ENCODE measurements around the gene NAPG.

- TF ChIP-seq CTCF (IDR thresholded peaks at IDR 0.05; ENCODE audit: low read depth, low read length), result no peak
- no peak for TF ChIP-seq EZH2phosphoT487 (IDR thresholded peaks at IDR 0.05; ENCODE audit: low read depth)
Observed at GRCh38 chr18:10477121-10477862, 48.5 kb upstream of the NAPG start.
